HUES48 (cell line): ENCODE data around the gene FHIT.
"Not testable (repeated sequence)": the region's sequence is repeated elsewhere in the genome, so short reads cannot be mapped to it uniquely, and the experiment has no call there.

Experiments
- H3K27ac ChIP-seq: one replicate; pipeline ENCODE4 v1.7.0; 2013; ENCODE audit warnings: low read depth, low read length, inconsistent platforms
- H3K27me3 ChIP-seq: 2 replicates; pipeline ENCODE4 v1.6.1; 2013; ENCODE audit warnings: mild to moderate bottlenecking, low read length; ENCODE audit not compliant: control insufficient read depth, insufficient read depth
- H3K36me3 ChIP-seq: 2 replicates; pipeline ENCODE4 v1.6.1; 2013; ENCODE audit warnings: low read length; ENCODE audit not compliant: control insufficient read depth, insufficient read depth
- H3K4me1 ChIP-seq: 2 replicates; pipeline ENCODE4 v1.6.1; 2013; ENCODE audit warnings: mild to moderate bottlenecking, low read length; ENCODE audit not compliant: control insufficient read depth, insufficient read depth
- H3K4me3 ChIP-seq: 2 replicates; pipeline ENCODE4 v1.5.1; 2013; ENCODE audit warnings: mild to moderate bottlenecking, low read depth, low read length
- H3K9ac ChIP-seq: 2 replicates; pipeline ENCODE4 v1.6.1; 2013; ENCODE audit warnings: mild to moderate bottlenecking, low read depth, low read length, moderate library complexity
- H3K9me3 ChIP-seq: 2 replicates; pipeline ENCODE4 v1.6.1; 2013; ENCODE audit warnings: low read length; ENCODE audit not compliant: control insufficient read depth, insufficient read depth

The FHIT gene

DNA sequence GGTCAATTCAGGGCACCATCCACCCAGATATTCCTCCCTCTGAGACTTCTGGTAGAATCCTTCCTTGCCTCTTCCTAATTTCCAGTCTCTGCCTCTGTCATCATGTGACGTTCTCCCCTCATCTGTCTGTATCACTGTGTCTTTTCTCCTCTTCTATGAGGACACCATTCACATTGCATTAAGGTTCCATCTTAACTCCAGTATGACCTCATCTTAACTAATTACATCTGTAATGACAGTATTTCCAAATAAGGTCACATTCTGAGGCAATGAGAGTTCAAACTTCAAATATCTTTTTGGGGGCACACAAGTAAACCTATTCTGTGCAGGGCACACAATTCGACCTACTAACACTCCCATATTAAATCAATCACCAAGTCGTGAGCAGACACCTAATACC lies 169.7 kb downstream of the FHIT start:
- H3K9me3 ChIP-seq = no peaks in the 10 kb centered on the region
- H3K4me1 ChIP-seq = peaks cover 21% of the 10 kb centered on the region
- H3K36me3 ChIP-seq = no peaks in the 10 kb centered on the region
- no peak overlapping the region for H3K4me3 ChIP-seq
- H3K27me3 ChIP-seq = no peaks in the 10 kb centered on the region
- H3K9ac ChIP-seq = no peak overlapping the region
- peak overlapping the region; percentile 83 for H3K27ac ChIP-seq

DNA sequence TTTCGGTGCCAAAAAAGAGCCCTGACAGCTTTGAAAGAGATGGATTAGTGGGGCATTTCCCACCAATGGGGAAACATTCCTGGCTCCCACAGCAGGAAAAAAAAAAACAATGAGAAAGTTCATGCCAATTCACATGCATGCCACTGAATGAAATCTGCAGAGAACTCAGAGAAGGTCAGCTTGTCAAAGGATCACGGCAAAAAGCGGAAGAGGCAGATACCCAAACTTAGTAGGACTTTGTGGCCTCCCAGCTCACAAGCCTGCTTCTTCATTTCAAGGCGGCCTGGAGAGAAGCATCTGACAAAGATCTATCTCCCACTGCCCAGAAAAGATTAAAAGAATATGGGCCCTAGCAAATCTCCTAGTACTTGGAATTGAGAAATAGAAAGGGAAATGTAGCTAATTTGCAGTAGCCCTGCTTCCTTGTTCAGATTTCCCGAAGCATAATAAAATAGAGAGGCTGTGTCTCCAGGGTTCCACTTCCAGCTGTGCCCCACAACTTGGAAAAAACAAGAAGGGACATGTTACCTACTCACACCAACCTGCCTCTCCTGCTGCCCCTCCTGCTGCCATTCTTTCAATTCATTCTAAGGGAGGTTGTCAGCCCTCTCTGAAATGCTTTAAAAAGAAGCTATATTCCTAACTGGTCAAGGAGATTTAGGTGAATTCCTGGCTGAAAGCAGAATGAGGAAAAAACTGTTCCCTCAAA lies 170.4 kb downstream of the FHIT start:
- Histone ChIP-seq H3K36me3 (no peaks in the 10 kb centered on the region), H3K4me3 (no peak overlapping the region), H3K9ac (no peak overlapping the region), H3K27me3 (no peaks in the 10 kb centered on the region), H3K9me3 (no peaks in the 10 kb centered on the region), H3K27ac (peak overlapping the region; percentile 83), H3K4me1 (peaks cover 16% of the 10 kb centered on the region)

DNA sequence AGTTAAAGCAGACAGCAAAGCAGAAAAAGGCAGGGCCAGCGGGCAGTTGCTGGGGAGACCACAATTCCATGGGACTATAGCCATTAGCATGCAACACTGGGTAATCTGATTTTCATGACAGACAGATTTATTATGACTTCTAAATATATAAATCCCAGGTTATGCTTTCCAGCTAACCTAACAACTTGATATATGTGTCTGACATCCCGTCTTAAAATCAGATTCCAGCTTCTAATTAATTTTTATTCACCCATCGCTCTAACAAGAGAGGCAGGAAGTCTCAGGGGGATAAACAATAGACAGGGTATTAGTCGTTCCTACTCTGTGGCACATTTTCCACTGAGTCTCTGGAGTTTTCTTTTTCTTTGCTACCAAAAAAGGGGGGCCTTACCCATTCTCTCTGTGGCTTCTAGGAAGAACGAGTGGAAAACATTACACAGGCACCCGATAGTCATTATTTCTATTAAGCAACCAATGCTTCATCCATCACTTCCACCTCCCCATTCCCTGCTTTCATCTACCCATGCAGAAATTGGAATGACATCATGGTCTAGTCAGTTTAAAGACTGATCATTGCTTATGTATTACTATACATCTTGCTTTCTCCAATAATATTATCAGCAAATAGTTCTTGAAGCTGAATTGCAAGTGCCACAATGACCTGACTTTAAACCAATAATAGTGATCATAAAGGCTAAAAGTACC lies 173.1 kb downstream of the FHIT start:
- no peaks in the 10 kb centered on the region for H3K9me3 ChIP-seq
- no peaks in the 10 kb centered on the region for H3K36me3 ChIP-seq
- H3K4me1 ChIP-seq = peaks cover 16% of the 10 kb centered on the region
- H3K4me3 ChIP-seq = no peak overlapping the region
- H3K27ac ChIP-seq = no peak overlapping the region
- H3K27me3 ChIP-seq = no peaks in the 10 kb centered on the region
- H3K9ac ChIP-seq = no peak overlapping the region

DNA sequence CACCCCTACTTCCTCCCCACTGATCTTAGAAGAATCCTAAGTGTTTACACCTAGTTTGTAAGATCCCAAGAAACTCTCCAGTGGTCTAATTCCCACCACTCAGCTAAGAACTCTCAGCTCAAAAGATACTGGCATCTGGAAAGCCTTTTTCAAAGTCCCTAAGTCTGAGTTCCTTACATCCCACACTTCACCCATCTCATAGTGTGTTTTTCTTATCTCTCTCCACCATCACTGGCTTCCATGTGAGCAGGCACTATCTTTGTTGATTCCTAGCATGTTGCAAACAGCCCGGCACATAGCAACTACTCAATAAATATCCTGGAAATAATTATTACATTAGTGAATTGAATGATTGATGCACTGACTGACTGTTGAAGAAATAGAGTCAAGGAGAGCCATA lies 173.7 kb downstream of the FHIT start:
- H3K9me3 ChIP-seq = no peaks in the 10 kb centered on the region
- no peaks in the 10 kb centered on the region for H3K27me3 ChIP-seq
- H3K4me3 ChIP-seq = no peak overlapping the region
- no peak overlapping the region for H3K9ac ChIP-seq
- H3K27ac ChIP-seq = no peak overlapping the region
- H3K4me1 ChIP-seq = peaks cover 16% of the 10 kb centered on the region
- no peaks in the 10 kb centered on the region for H3K36me3 ChIP-seq

DNA sequence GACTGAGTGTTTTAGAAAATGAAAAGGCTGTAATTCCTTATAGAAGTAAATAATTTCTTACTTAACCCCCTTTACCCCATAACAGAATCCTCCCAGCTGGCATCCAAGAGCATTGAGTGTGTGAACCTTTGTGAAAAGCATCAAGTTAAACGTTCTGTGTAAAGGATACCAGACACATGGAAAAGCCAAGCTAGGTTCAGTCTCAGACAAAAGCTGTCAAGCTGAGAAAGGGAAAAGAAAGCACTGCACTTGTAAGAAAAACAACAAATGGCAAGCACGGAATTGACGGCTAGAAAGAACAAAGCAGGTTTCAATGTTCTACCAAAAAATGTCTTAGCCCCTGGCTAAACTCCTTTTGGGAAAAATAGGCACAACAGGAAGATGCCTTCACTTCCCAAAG lies 176.5 kb downstream of the FHIT start:
- Histone ChIP-seq H3K9me3 (no peaks in the 10 kb centered on the region), H3K27ac (no peak overlapping the region), H3K27me3 (no peaks in the 10 kb centered on the region), H3K4me3 (no peak overlapping the region), H3K4me1 (0 out of 2 replicates have a peak, but pooled peaks cover 2% of the 10 kb centered on the region), H3K9ac (no peak overlapping the region), H3K36me3 (no peaks in the 10 kb centered on the region)

DNA sequence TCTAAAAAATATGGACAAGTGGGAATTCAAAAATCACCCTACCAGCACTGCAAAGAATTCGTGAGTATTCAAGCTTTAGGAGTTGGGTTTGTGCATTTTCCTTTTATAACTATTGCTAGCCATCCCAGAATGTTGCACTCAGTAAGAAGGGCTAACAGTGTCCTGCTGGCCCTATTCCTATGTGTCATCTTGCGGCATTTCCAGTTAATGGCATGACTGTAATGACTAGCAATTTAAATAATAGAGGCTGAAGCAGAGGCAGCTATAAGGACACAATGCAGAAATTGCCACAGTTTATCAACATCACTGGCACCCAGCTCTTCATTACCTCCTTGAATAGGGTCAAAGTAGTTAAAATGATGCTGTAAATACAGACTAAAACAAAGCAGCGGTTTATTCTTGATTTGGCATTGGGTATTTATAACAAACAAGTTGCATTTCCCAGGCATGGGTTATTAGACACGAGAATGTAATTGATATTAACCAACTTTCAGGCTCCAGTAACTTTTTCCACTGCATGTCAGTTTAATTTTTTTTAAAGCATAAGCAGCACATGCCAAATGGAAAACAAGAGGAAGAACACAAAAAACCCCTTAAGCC lies 177.6 kb downstream of the FHIT start:
- Histone ChIP-seq H3K36me3 (no peaks in the 10 kb centered on the region), H3K27ac (no peak overlapping the region), H3K4me3 (no peak overlapping the region), H3K27me3 (no peaks in the 10 kb centered on the region), H3K9me3 (no peaks in the 10 kb centered on the region), H3K4me1 (0 out of 2 replicates have a peak, but pooled peaks cover 2% of the 10 kb centered on the region), H3K9ac (no peak overlapping the region)

DNA sequence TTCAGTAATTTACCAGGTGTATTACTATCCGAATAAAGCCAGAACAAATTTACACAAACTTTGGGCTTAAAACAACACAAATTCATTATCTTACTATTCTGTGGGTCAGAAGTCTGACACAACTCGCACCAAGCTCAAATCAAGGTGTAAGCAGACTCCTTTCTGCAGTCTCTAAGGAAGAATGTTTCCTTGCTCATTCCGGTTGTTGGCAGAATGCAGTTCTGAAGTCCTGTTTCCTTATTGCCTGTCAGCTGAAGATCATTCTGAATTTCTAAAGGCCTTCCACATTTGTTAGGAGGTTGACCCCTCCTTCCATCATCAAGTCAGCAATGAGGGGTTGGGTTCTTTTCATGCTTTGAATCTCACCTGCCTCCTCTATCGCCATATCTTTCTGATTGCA lies 183.2 kb downstream of the FHIT start:
- H3K27ac ChIP-seq = no peak overlapping the region
- no peak overlapping the region for H3K4me3 ChIP-seq
- no peaks in the 10 kb centered on the region for H3K27me3 ChIP-seq
- no peaks in the 10 kb centered on the region for H3K4me1 ChIP-seq
- H3K36me3 ChIP-seq = no peaks in the 10 kb centered on the region
- no peaks in the 10 kb centered on the region for H3K9me3 ChIP-seq
- H3K9ac ChIP-seq = no peak overlapping the region

DNA sequence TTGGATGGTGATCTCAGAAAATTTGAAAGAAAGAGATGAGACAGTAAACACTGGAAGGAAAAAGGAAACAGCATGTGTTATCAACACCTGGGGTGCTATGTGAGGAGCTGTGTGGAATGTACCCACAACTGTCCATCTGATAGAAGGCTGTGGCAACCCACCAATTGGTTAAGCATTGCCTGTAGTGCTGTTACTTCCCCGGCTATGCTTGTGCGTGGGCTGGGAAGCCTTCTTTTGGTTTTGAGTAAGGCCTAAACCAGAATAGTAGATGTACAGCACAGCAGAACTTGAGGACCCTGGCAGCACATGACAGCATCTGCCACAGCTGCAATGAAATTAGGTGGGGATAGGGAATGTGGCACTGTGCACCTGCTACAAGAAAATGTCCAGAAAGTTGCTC lies 184.5 kb downstream of the FHIT start:
- H3K27ac ChIP-seq = no peak overlapping the region
- H3K27me3 ChIP-seq = no peaks in the 10 kb centered on the region
- H3K4me1 ChIP-seq = no peaks in the 10 kb centered on the region
- no peak overlapping the region for H3K4me3 ChIP-seq
- no peaks in the 10 kb centered on the region for H3K9me3 ChIP-seq
- H3K9ac ChIP-seq = no peak overlapping the region
- H3K36me3 ChIP-seq = no peaks in the 10 kb centered on the region

DNA sequence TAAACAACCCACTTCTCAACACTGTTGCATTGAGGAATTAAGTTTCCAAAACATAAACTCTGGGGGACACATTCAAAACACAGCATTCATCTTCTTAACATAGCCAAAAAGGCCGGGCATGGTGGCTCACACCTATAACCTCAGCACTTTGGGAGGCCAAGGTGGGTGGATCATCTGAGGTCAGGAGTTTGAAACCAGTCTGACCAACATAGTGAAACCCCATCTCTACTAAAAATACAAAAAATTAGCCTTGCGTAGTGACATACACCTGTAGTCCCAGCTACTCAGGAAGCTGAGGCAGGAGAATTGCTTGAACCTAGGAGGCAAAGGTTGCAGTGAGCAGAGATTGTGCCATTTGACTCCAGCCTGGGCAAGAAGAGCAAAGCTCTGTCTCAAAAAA lies 185.0 kb downstream of the FHIT start:
- H3K9ac ChIP-seq, H3K9me3 ChIP-seq, H3K4me3 ChIP-seq, H3K27ac ChIP-seq, H3K27me3 ChIP-seq, H3K36me3 ChIP-seq, H3K4me1 ChIP-seq: not testable (repeated sequence)

DNA sequence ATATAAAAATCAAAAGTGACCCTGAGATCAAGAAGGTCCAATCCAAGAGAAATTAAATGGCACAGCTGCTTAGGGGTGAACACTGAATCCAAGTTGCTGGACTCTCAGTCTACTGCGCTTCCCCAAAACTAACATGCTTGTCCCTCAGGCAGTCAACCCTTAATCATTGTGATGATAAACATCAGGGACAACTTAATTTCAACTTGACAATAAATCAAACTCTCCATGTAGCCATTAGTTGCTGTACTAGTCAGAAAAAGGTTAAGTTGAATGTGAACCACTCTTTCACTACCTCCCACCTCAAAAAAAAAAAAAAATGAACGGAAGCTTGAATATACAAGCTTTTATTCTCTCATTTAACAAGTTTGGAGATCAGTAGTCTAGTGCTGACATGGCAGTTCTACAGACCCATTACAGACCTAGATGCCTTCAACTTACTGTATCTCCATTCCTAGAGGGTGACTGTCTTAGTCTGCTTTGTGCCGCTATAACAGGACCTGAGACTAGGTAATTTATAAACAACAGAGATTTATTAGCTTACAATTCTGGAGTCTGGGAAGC lies 185.7 kb downstream of the FHIT start:
- H3K27me3 ChIP-seq = no peaks in the 10 kb centered on the region
- H3K36me3 ChIP-seq = no peaks in the 10 kb centered on the region
- H3K4me1 ChIP-seq = no peaks in the 10 kb centered on the region
- no peak overlapping the region for H3K9ac ChIP-seq
- H3K4me3 ChIP-seq = no peak overlapping the region
- no peak overlapping the region for H3K27ac ChIP-seq
- H3K9me3 ChIP-seq = no peaks in the 10 kb centered on the region
